GM21528 (cell line): ENCODE results near the gene ABHD10.

Experiments used
- ATAC-seq: cut with Tn5 transposase; IDR thresholded peaks from one replicate; pipeline ENCODE4 v1.9.1; 2021; ENCODE audit warnings: mild to moderate bottlenecking, moderate library complexity; ENCODE audit not compliant: unreplicated experiment, low FRiP score

Gene ABHD10

GRCh38 chr3:111999484-112000324, 20.9 kb downstream of the ABHD10 start:
- ATAC-seq, result no peak

- no peak for ATAC-seq
These were observed 21.5 kb downstream of the ABHD10 start for GRCh38 chr3:112000367-112000771.

DNA sequence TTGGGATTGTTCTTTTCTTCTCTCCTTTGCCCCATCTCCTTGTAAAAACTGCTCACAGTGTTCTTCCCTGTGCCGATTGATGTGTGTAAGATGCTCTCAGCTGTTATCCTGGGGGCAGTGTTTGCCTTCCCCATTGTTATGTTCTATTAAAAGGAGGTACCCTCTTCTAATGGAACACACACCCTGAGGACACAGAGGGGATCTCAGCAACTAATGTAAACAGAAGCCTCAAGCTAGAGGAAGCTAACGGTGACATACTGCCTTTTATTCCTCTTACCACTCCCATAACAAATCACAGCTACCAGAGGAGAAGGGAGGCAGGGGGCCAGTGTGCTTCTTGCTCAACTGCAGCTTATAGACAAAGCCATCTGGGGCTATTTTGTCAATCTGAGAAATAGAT, 22.1 kb downstream of the ABHD10 start:
- ATAC-seq, result no peak

DNA sequence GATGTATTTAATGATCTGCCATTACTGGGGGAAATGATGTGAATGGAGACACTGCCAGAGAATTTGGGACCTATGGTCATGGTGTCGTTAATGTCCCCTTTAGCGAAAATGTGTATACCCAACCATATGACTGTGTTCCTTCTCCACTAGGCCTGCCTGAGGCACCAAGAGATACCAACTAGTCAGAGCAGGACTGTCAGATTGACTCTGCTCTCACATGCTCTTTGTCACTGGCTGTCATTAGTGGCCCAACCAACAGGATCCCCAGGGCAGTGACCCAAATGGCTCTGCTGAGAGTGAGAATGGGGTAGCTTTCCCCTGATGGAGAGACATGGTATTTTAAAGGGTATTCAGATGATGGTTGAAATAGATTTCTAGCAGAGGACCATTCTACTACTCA, 22.7 kb downstream of the ABHD10 start:
- no peak for ATAC-seq

GRCh38 chr3:112002096-112002971, 23.5 kb downstream of the ABHD10 start:
- no peak for ATAC-seq

DNA sequence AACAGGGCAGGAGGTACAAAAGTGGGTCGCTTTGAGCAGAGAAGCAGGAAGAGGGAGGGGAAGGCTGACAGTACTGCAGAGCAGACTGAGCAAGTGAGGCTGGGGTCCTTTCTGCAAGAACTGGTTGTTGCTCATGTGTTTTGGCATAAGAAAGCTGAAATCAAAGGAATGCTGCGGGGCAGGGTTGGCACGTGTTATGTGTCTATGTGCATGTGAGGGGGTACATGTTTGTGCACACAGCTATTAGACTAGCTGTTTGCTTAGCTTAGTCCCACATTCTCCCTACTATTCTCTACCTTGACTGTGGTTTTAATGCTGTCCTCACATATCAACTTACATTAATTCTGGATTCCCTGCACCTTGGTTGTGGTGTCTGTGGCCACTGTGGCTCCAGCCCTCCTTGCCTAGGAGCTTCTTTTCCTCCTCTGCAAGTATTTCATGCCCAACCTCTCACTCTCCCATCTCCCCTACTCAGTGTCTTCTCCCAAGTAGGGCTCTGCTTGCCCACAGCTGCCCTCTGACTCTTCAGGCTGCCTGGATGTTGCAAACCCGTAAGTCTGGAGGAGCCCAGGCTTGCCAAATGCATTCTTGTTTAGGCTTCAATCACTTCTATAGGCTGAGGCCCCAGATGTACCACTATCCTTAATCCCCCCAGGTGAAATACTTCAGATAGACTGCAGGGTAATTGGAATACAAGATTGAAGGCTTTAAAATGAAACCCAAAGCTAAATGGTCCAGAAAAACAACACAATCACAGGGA, 24.7 kb downstream of the ABHD10 start:
- no peak for ATAC-seq

DNA sequence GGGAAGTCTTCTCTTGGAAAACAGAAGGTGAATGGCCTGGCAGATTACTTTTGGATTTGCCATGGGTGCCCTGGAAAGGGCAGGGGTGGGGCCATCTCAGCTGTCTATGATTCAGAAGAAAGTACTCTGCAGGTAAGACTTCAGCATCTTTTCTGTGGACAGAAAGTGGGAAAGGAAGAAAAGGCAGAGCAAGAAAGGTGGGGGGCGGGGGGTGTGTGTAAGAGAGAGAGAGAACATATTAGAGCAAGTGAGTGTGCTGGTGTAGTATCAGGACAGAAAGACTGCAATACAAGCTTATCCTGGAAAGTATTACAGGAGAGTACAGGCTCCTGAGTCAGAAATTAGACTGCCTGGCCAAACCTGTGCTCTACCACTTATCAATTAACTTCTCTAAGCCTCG, 25.4 kb downstream of the ABHD10 start:
- no peak for ATAC-seq

- ATAC-seq, result no peak
These were observed 25.8 kb downstream of the ABHD10 start for GRCh38 chr3:112004669-112005068.

DNA sequence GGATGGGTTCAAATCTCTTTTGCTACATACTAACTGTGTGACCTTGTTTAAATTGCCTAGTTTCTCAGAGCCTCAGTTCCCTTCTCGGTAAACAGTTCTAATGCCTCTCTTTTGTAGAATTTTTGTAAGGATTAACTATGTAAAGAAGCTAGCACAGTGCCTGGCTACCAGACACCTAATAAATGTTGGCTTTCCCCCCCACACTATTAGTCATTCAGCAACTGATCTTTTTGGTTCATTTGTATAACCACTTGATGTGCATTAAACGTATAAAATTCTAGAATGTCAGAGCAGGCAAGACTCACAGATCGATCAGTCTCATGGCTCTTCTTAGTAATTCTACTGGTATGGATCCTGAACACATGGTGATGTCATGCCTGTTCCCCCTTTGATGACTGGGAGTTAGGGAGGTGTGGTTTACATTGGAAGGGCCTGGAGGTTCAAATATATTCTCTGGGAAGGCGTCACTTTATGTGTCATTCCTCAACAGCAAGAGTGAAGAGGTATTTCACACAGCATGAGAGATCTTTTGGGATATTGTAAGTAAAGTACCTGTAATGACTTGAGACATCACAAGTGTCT, 26.4 kb downstream of the ABHD10 start:
- no peak for ATAC-seq

GRCh38 chr3:112007633-112008032, 28.8 kb downstream of the ABHD10 start:
- no peak for ATAC-seq

- ATAC-seq, result no peak
These were observed 30.8 kb downstream of the ABHD10 start for GRCh38 chr3:112009670-112010069.

DNA sequence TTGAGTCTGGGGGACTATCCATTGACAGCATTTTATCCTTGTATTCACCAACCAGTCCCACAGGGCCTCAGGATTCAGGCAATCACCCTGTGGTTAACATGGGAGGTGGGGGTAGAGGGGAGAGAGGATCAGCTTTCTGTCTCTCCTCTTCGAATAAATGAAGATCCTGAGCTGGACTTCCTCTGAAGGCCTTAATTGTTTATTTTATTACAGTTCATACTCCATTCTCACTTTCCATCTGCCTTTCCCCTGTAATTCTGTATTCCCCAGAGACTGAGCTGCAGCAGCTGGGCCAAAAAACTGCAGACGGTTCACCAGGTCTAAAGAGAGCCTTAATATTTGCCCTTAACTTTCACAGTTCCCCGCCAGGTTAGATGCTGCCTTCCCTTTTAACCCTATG, 31.8 kb downstream of the ABHD10 start:
- no peak for ATAC-seq

DNA sequence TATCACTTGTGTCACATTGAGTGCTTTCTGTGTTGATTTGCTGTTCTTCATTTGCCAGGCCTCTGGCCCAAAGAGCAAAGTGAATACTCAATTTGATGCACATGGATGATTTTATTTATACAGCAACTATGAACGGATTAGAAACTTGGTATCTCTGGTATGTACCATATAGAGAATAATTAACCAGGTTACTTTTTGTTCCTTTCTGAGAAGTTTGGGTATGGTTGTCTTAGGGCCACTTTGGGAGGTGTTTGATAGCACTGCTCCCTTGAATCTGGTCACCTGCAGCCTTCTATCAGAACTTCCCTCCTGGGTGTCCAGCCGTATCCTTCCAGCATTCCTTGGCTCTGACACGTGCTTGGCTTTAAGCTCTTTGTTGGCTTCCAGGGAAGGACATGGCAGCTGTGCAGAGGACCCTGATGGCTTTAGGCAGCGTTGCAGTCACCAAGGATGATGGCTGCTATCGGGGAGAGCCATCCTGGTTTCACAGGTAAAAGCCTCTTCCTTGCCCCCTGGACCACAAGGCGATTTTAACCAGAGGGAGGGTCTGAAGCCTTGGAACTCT, 32.6 kb downstream of the ABHD10 start:
- no peak for ATAC-seq

DNA sequence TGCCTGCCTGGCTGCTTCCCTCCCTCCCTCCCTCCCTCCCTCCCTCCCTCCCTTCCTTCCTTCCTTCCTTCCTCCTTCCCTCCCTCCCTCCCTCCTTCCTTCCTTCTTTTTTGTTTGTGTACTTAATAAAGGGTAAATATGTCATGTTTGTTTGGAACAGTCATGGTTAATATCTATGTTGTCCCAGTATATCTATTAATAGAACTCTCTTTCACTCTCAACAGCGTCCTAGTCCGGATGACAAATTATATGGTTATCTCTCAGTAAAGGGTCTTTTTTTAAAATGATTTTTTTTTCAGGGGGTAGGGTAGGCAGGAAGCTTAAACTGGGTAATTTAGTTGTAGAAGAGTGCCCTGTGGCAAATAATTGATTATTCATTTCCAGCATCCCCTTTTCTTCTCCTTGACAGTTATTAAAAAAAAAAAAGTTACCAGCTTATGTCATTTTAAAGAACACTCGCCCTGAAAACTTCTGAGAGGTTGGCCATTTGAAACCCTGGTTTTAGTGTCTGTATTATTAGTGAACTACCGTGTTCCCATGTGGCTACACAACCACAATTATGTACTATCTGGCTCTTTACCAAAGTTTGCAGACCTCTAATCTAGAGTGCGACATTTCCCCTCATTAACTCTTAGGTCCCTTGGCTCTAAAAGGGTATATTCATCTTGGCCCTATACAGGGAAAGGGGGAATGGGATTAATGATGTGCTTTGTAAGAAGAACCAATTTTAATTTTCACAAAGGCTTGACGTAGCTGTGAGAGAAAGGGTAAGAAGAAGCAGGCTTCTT, 33.6 kb downstream of the ABHD10 start:
- no peak for ATAC-seq

DNA sequence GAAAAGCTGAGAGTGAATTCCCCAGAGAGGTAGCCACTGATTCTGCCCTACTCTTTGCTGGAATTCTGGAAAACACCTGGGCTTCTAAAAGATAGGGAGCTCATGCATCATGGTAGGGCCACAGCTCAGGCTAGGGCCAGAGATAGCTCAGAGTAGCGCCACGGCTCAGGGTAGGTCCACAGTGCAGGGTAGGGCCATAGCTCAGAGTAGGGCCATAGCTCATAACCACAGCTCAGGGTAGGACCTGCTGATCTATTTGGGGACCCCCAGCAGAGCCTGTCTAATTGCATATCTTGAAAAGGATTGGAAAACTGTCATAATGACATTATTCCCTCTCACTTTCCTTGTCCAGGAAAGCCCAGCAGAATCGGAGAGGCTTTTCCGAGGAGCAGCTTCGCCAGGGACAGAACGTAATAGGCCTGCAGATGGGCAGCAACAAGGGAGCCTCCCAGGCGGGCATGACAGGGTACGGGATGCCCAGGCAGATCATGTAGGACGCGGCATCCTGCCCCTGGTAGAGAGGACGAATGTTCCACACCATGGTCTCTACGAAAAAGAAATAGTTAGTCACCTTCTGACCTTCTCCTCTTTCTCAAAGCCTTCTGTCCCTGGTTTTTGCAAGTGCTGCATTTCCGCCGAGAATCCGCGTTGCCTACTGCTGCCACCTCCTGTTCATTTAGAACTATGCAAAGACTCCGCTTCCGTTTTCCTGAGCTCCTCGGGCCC, 34.4 kb downstream of the ABHD10 start:
- peak; percentile 93 for ATAC-seq

DNA sequence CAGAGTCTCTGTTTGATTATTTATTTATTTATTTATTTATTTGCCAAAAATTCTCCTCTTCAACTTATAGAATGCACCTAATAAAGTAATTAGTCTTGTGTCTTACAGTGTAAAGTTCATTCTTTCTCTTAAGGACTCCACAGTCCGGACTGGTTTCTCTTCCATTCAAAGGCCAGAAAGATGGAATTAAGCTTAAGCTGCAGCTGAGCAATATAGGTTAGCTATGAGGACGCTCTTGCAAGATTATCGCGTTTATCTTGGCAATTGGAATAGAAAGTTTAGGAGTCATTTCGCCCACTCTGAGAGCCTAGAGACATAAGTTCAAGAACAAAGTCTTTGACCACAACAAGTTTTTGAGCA, 34.9 kb downstream of the ABHD10 start:
- ATAC-seq, result peak; percentile 35

DNA sequence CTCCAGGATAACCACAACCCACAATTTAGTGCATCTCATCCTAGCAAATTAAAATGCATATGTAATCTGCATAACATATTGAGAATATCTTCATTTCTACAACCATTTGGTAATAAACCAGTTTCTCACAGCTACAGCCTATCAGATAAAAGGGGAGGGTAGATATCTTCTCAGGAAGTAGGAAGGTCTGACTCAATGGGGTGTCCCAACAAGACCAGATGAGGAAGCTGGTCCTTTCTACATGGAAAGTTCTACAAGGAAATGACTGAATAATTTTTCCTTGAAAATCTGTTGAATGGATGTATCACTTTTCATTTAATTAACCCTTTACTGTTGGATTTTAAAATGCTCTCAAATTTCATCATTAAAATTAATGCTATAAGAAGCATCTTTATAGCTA, 38.3 kb downstream of the ABHD10 start:
- no peak for ATAC-seq

GRCh38 chr3:112018712-112019111, 39.9 kb downstream of the ABHD10 start:
- no peak for ATAC-seq

- no peak for ATAC-seq
These were observed 40.9 kb downstream of the ABHD10 start for GRCh38 chr3:112019716-112020115.
